ENCODE results near the gene TMEM181. TPM values are rescaled to one million over a fixed set of nuclear protein-coding genes. Genes with fewer than 3 reads are reported as not detected.
"Not testable (repeated sequence)": the region's sequence is repeated elsewhere in the genome, so short reads cannot be mapped to it uniquely, and the experiment has no call there.

The TMEM181 gene, protein sequence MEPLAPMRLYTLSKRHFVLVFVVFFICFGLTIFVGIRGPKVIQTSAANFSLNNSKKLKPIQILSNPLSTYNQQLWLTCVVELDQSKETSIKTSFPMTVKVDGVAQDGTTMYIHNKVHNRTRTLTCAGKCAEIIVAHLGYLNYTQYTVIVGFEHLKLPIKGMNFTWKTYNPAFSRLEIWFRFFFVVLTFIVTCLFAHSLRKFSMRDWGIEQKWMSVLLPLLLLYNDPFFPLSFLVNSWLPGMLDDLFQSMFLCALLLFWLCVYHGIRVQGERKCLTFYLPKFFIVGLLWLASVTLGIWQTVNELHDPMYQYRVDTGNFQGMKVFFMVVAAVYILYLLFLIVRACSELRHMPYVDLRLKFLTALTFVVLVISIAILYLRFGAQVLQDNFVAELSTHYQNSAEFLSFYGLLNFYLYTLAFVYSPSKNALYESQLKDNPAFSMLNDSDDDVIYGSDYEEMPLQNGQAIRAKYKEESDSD
- 10 to 100 TPM; 11.4 to 13.2 (median 12.0) TPM for total RNA-seq

DNA sequence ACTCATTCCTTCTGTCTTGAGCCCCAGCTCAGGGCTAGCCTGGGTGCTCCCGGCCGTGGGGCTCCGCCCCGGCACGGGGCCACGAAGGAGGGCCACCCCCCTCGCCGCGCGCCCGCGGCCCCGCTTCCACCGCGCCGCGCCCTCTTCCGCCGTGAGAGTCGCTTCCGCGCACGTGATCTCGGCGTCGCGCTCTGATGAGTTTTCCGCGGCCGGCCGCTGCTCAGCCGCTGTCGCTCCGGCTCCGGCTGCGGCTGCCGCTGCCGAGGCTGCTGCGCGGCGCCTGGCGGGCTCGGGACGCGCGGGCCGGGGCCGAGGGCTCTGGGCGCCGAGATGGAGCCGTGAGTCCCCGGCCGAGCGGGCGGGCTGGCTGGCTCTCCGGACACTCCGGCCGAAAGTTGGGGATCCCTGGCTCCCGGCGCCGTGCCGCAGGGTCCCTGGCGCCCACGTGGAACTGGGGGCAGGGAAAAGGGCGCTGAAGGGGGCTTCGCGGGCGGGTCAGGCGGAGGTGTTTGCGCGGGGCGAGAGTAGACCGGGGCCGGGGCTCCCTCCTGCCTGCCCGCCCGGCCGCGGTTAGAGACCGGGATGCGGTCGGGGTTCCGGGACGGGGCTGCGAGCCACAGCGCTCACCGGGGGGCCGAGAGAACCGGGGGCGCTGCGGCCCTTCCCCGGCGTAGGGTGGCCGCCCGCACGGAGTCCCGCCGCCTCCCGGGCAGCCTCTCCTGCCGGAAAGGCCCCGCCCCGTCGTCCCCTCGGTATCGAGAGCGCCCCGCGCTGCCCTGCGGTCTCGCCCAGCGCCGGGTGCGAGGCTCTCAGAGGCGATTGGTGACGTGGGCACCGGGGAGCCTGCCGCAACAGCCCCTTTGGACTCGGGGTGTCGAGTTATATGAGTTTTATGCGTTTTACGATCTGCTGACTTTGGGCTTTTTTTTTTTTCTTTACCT lies at the start of gene TMEM181:
Gene TMEM181 (plus strand): TSS at position 197 of the 941 bp plus-strand sequence. CDS start 134 bp downstream, at position 331.
- H3K27me3 Mint-ChIP-seq (ENCODE audit: low read depth): no peaks in the 10 kb centered on the region
- peak; percentile 86 for DNase-seq
- no peaks in the 10 kb centered on the region for H3K9me3 Mint-ChIP-seq
- H3K4me1 Mint-ChIP-seq (ENCODE audit: low read depth): peaks cover 48% of the 10 kb centered on the region
- ATAC-seq: peak; percentile 91 to 92
- peak within 1 kb of the TSS; percentile 97 for H3K4me3 Mint-ChIP-seq
- H3K36me3 Mint-ChIP-seq (ENCODE audit: insufficient read depth): peaks cover under 1% of the 10 kb centered on the region

DNA sequence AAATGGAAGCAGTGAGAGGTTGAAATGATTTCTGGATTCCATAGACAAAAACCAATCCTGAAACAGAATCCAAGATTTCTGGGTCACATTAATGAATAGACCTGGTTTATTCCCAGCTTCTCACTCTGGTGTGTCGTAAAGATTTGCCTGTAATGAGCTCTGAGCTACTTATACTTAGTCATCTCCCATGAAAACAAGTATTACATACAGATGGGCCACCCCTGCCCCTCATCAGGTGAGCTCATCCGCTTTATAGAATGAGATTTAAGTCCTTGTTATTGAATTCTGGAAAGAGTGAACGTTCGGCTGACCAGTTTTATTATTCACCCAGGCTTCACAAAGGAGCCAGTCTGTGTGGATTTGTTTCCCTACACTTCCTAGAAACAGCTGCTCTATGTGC lies 47.1 kb upstream of the TMEM181 start:
- Mint-ChIP-seq H3K36me3 (ENCODE audit: insufficient read depth) (peaks cover 4% of the 10 kb centered on the region), H3K4me3 (no peak overlapping the region), H3K9me3 (no peaks in the 10 kb centered on the region), H3K4me1 (ENCODE audit: low read depth) (peaks cover 32% of the 10 kb centered on the region), H3K27me3 (ENCODE audit: low read depth) (no peaks in the 10 kb centered on the region)
- DNase-seq (no peak), ATAC-seq (no peak)

DNA sequence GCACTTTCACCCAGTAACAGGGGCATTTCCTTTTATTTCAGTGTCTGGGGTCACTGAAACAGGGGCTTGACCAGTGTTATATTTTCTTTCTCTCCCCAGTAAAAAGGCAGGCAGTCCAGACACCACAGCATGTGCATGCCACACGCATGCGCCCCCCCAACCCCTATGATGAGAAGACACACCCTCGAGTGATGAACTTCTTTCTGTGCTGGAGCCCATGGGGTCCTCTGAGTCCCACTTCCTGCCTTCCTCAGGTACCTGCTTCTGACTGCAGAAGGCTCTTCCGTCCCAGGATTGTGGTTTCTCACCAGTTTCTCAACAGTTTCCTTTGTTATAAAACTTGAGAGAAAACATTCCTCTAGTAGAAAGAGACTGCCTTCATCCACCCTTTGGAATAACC lies 45.7 kb upstream of the TMEM181 start:
- DNase-seq (no peak), ATAC-seq (no peak)
- Mint-ChIP-seq H3K27me3 (ENCODE audit: low read depth) (no peaks in the 10 kb centered on the region), H3K9me3 (no peaks in the 10 kb centered on the region), H3K4me1 (ENCODE audit: low read depth) (peaks cover 40% of the 10 kb centered on the region), H3K4me3 (no peak overlapping the region), H3K36me3 (ENCODE audit: insufficient read depth) (peaks cover 2% of the 10 kb centered on the region)

DNA sequence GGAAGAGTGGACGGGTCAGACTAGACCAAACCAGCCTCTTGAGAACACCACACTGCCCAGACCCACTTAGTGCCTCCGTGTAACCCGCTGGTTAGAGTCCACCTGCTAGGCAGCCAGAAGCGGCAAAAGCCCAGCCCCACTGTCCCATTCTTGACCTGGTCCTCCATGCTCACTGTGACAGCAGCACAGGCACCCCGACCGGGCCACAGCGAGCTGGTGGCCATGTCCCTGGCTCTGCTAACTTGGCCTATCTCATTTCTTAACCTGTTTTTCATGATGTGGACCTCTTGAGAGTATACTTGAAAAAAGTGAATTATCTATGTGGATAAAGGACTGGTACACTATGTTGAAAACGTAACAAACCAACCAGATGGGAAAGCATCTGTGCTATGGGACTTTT lies 44.9 kb upstream of the TMEM181 start:
- no peak for DNase-seq

DNA sequence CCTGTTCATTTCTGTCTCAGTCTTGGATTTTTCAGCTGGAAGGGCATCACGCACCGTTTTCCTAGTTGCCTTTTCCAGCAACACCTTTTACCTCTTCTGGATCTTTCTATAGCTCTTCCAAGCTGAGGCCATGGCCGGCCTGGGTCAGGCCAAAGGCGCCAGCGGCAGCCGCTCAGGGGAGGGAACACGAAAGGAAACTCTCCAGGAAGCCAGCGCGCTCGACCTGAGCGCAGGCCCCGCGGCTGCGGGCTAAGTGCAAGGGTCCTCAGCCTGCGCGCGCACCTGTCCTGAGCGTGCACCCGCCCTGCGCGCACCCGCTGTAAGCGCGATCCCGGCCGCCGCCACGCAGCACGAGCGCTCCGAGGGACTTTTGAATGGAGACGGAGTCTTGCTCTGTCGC lies 43.8 kb upstream of the TMEM181 start:
- H3K4me1 Mint-ChIP-seq (ENCODE audit: low read depth): peaks cover 40% of the 10 kb centered on the region
- H3K36me3 Mint-ChIP-seq (ENCODE audit: insufficient read depth): no peaks in the 10 kb centered on the region
- ATAC-seq (no peak), DNase-seq (no peak)
- no peak overlapping the region for H3K4me3 Mint-ChIP-seq
- no peaks in the 10 kb centered on the region for H3K9me3 Mint-ChIP-seq
- H3K27me3 Mint-ChIP-seq (ENCODE audit: low read depth): peaks cover 7% of the 10 kb centered on the region

More for the DNA sequence above, 44.9 kb upstream of the TMEM181 start:
- no peak overlapping the region for H3K4me3 Mint-ChIP-seq
- H3K4me1 Mint-ChIP-seq (ENCODE audit: low read depth): peaks cover 40% of the 10 kb centered on the region
- peaks cover 3% of the 10 kb centered on the region for H3K27me3 Mint-ChIP-seq (ENCODE audit: low read depth)
- H3K9me3 Mint-ChIP-seq: no peaks in the 10 kb centered on the region
- H3K36me3 Mint-ChIP-seq (ENCODE audit: insufficient read depth): peaks cover 2% of the 10 kb centered on the region
- no peak for ATAC-seq

DNA sequence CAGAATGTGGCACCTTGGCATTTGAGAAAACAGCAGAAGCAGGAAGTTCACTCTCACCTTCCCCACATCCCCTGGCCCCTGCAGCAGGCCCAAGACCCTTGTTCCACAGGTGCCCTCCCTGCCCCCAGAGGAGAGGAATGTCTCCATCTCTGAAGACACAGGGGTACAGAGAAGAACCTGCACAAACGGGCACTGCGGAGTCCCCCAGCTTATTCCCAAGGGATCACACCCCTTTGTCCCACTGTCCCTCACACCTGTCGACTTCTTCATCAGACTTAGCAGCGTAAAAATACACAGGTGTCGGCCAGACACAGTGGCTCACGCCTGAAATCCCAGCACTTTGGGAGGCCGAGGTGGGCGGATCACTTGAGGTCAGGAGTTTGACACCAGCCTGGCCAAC lies 42.9 kb upstream of the TMEM181 start:
- Mint-ChIP-seq H3K27me3 (ENCODE audit: low read depth) (peaks cover 7% of the 10 kb centered on the region), H3K36me3 (ENCODE audit: insufficient read depth) (no peaks in the 10 kb centered on the region), H3K4me3 (no peak overlapping the region), H3K4me1 (ENCODE audit: low read depth) (peaks cover 40% of the 10 kb centered on the region), H3K9me3 (no peaks in the 10 kb centered on the region)
- no peak for ATAC-seq
- DNase-seq: no peak

DNA sequence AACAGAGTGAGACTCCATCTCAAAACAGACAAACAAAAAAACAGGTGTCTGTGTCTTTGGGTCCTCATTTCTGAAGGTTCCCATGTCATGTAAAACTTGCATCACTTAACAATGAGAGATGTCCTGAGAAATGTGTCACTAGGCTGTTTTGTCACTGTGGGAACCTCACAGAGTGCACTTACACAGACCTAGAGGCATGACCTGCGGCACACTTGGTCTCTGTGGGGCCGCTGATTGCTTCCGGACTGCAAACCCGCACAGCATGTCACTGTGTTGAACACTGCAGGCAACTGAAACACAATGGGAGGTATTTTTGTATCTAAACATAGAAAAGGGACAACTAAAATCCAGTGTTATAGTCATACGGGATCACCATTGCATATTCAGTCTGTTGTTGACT lies 42.3 kb upstream of the TMEM181 start:
- H3K36me3 Mint-ChIP-seq (ENCODE audit: insufficient read depth): no peaks in the 10 kb centered on the region
- peaks cover 9% of the 10 kb centered on the region for H3K27me3 Mint-ChIP-seq (ENCODE audit: low read depth)
- no peak for DNase-seq
- no peaks in the 10 kb centered on the region for H3K9me3 Mint-ChIP-seq
- peaks cover 40% of the 10 kb centered on the region for H3K4me1 Mint-ChIP-seq (ENCODE audit: low read depth)
- peak overlapping the region; percentile 74 for H3K4me3 Mint-ChIP-seq
- ATAC-seq: no peak

DNA sequence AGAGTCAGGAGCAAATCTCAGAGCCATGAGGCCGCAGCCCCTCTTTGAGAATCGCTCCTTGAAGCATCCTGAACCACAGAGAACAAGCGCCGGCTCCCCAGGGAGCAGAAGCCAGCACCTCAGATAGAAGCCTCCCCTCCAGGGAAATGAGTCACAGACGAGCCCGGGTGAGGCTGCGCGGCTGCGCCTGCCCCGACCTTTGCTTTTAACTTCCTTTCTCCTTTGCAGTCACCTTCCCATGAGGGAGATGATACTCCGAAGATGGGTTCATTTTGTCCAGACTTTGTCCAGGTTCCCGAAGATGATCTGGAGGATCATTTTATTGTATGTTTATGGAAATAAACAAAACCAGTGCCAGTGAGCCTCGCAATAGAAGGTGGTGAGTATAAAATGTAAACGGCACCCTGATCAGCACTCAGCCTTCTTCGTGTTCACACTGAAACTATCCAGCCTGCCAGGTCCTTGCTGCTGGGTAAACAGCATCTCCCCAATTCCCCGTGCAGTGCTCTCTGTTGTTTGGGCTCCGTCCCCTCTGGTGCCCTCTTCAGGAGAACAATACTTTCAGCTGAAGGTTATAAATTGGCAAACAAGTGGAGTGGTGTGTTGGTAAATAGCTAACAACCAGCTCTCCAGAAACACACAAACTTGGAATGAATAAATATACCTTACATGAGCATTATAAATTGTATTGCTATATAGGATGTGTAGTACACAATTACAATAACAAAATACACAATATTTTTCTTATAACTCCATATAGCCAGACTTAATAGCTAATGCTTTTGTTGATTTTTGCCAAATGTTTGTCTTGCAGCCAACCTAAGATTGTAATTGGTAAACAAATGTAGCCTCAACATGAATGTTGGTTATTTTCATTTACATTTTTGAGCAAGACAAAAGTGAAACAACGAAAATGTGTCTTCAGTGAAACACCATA lies 41.4 kb upstream of the TMEM181 start:
- Mint-ChIP-seq H3K4me3 (peak overlapping the region; percentile 74), H3K36me3 (ENCODE audit: insufficient read depth) (no peaks in the 10 kb centered on the region), H3K4me1 (ENCODE audit: low read depth) (peaks cover 40% of the 10 kb centered on the region), H3K9me3 (no peaks in the 10 kb centered on the region), H3K27me3 (ENCODE audit: low read depth) (peaks cover 14% of the 10 kb centered on the region)
- DNase-seq (peak; percentile 40), ATAC-seq (peak; percentile 92 to 94)

DNA sequence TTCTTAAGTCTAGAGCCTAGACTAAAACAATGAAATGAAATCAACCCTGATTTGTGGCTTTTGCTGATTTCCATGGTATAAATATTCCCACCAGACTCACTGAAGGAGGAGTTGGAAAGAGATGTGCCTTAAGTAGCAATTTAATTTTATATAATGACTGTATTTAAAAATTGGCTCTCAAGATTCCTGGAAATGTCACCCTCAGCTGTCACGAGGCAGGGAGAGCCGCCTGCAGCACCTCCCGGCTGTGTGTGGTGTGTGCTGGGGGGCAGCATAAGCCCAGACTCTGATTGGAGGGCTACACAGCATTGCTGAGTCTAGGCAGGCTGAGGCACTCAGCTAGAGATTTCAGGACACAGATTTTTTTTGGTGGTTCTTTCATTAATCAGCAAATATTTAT lies 40.6 kb upstream of the TMEM181 start:
- Mint-ChIP-seq H3K9me3 (no peaks in the 10 kb centered on the region), H3K4me3 (no peak overlapping the region), H3K36me3 (ENCODE audit: insufficient read depth) (no peaks in the 10 kb centered on the region), H3K4me1 (ENCODE audit: low read depth) (peaks cover 32% of the 10 kb centered on the region), H3K27me3 (ENCODE audit: low read depth) (peaks cover 20% of the 10 kb centered on the region)
- ATAC-seq (no peak), DNase-seq (no peak)

DNA sequence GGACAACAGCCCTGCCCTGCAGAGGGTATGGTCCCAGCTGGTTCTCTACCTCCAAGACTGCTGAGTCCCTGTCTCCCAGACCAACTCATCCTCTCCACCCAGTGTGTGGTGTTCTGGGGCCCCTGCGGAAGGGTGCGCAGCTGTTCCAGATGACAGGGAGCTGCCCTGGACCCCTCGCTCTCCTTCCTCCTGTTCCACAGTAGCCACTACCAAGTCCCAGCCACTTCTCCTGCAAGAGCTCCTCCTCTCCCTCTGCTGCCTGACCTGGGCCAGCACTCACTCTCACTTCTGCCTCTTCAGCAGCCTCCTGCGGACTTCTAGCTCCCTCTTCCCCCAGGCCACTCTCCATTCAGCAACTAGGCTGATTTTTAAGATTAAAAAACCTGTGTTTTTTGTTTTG lies 40.1 kb upstream of the TMEM181 start:
- ATAC-seq: no peak
- H3K27me3 Mint-ChIP-seq (ENCODE audit: low read depth): peaks cover 25% of the 10 kb centered on the region
- no peaks in the 10 kb centered on the region for H3K36me3 Mint-ChIP-seq (ENCODE audit: insufficient read depth)
- H3K9me3 Mint-ChIP-seq: no peaks in the 10 kb centered on the region
- peaks cover 28% of the 10 kb centered on the region for H3K4me1 Mint-ChIP-seq (ENCODE audit: low read depth)
- H3K4me3 Mint-ChIP-seq: no peak overlapping the region
- DNase-seq: no peak

DNA sequence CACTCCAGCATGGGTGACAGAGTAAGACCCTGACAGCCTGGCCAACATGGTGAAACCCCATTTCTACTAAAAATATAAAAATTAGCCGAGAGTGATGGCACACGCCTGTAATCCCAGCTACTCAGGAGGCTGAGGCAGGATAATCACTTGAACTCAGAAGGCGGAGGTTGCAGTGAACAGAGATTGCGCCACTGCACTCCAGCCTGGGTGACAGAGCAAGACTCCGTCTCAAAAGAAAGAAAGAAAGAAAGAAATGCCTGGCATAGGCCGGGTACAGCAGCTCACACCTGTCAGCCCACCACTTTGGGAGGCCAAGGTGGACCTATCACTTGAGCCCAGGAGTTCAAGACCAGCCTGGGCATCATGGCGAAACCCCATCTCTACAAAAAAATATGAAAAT lies 38.9 kb upstream of the TMEM181 start:
- H3K4me3 Mint-ChIP-seq; H3K36me3 Mint-ChIP-seq (ENCODE audit: insufficient read depth); DNase-seq; H3K9me3 Mint-ChIP-seq; ATAC-seq: not testable (repeated sequence)
- peaks cover 17% of the 10 kb centered on the region for H3K4me1 Mint-ChIP-seq (ENCODE audit: low read depth)
- H3K27me3 Mint-ChIP-seq (ENCODE audit: low read depth): peaks cover 34% of the 10 kb centered on the region

DNA sequence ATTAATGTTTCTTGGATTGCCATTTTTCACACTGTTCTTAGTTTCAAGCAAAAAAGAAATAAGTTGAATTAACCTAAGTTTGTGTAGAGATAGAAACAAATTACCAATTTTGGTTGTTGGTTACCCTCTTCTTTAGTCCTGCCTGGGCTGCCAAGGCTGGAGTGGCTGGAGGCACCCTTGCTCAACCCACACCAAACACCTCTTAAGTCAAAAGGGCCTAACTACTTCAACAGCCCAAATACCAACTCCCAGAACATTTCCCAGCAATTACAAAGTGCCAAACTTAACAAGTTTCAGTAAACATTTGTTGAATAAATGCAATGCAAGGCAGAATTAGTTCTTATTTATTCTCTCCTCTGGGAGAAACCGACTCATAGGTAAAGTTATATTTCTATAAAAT lies 38.1 kb upstream of the TMEM181 start:
- no peak for DNase-seq
- H3K4me1 Mint-ChIP-seq (ENCODE audit: low read depth): peaks cover 14% of the 10 kb centered on the region
- H3K4me3 Mint-ChIP-seq: no peak overlapping the region
- H3K36me3 Mint-ChIP-seq (ENCODE audit: insufficient read depth): no peaks in the 10 kb centered on the region
- H3K27me3 Mint-ChIP-seq (ENCODE audit: low read depth): peaks cover 36% of the 10 kb centered on the region
- H3K9me3 Mint-ChIP-seq: no peaks in the 10 kb centered on the region
- no peak for ATAC-seq

DNA sequence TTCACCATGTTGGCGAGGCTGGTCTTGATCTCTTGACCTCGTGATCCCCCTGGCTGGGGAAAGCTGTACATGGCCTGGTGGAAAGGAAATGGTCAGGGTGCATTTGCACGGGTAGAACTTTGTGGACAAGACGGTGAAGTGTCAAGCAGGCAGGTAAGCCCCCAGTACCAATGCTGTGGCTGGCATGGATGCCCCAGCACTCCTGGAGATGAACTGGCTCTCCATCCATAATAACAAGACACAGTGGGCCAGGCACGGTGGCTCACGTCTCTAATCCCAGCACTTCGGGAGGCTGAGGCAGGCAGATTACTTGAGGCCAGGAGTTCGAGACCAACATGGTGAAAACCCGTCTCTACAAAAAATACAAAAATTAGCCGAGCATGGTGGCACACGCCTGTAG lies 37.3 kb upstream of the TMEM181 start:
- ATAC-seq (no peak), DNase-seq (no peak)
- Mint-ChIP-seq H3K9me3 (peaks cover 3% of the 10 kb centered on the region), H3K36me3 (ENCODE audit: insufficient read depth) (no peaks in the 10 kb centered on the region), H3K4me1 (ENCODE audit: low read depth) (peaks cover 9% of the 10 kb centered on the region), H3K4me3 (no peak overlapping the region), H3K27me3 (ENCODE audit: low read depth) (peaks cover 41% of the 10 kb centered on the region)

DNA sequence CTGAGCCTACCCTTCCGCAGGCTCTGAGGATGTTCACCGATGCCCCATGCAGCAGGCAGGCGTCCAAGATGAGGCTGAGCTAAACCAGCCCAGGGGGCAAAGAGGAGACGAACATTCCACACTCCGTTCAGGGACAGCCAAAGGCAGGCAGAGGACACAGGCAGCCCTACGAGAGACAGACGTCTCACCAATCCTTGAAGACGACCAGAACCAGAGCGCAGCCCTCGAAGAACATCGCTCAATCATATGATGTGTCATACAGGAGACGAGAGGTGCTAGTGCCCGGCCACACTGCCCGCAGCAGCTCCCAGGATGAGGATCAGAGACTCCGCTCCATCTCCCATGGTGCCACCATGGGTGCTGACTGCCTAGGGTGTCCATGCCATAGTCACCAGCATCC lies 35.6 kb upstream of the TMEM181 start:
- Mint-ChIP-seq H3K4me1 (ENCODE audit: low read depth) (no peaks in the 10 kb centered on the region), H3K9me3 (peaks cover 11% of the 10 kb centered on the region), H3K36me3 (ENCODE audit: insufficient read depth) (no peaks in the 10 kb centered on the region), H3K27me3 (ENCODE audit: low read depth) (peaks cover 50% of the 10 kb centered on the region), H3K4me3 (no peak overlapping the region)
- ATAC-seq (no peak), DNase-seq (no peak)
